Measurements from ENCODE around the gene SLC23A3. TPM values are rescaled to one million over a fixed set of nuclear protein-coding genes. Genes with fewer than 3 reads are reported as not detected.
A peak's percentile ranks its signal among the peaks of the same experiment; 100 is the strongest.

The SLC23A3 gene
- polyA plus RNA-seq, 1 donor = 6.2 TPM

DNA sequence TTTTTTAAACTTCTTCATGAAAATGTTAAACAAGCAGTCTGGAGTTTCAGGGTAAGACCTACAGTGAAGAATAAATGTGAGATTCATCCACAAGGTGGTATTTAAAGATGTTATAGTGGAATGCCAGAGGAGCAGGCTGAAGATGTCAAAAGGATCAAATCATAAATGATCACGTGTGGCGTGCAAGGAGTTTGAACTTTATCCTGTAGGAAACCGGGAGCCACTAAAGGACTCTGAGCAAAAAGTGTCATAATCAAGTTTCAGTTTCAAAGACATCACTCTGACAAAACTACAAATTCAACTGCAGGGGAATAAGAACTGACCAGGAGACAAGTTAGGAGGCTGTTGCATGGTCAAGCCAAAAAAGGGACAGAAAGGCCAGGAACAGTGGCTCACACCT is 29.1 kb downstream of the SLC23A3 start:
- peaks cover 11% of the 10 kb centered on the region for H3K4me1 ChIP-seq (ENCODE audit: control insufficient read depth, insufficient read depth, low read length)
- H3K27ac ChIP-seq (ENCODE audit: low read length) = peak overlapping the region; percentile 87
- H3K36me3 ChIP-seq (ENCODE audit: control insufficient read depth, insufficient read depth, low read length) = peaks cover 34% of the 10 kb centered on the region
- H3K9me3 ChIP-seq (ENCODE audit: control insufficient read depth, low read depth, low read length) = peaks cover 4% of the 10 kb centered on the region
- WGBS (ENCODE audit: insufficient coverage, low lambda C conversion rate) = no CpG with 5 or more reads among the region's 3 CpGs
- H3K27me3 ChIP-seq (ENCODE audit: control insufficient read depth, insufficient read depth, low read length) = no peaks in the 10 kb centered on the region
- peak; percentile 77 to 89 for DNase-seq
- no peak overlapping the region for H3K4me3 ChIP-seq (ENCODE audit: low read length)

- 100% methylated on average over 1 of the region's 4 CpGs for WGBS (ENCODE audit: insufficient coverage, low lambda C conversion rate)
- H3K4me1 ChIP-seq (ENCODE audit: control insufficient read depth, insufficient read depth, low read length) = no peaks in the 10 kb centered on the region
Observed at GRCh38 chr2:219133976-219134375, 35.9 kb downstream of the SLC23A3 start.

DNA sequence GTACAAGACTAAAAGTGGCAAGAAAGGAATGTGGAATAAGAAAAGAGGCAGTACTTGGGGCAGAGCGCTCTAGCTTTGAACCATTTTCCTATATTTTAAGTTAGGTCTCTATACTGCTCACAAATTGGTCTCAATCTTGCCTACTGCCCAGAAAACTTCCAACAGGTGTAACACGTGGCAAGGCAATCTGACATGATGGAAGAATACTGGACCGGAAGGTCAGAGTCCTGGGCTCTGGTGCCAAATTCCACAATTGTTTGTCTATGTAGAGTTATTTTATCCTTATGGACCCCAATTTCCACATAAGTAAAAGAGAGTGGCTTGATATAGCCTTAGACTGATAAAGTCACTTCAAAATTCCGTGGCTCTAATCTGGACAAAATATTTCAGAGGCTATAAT is 38.1 kb downstream of the SLC23A3 start:
- no peak overlapping the region for H3K4me3 ChIP-seq (ENCODE audit: low read length)
- WGBS (ENCODE audit: insufficient coverage, low lambda C conversion rate) = 100% methylated on average over 1 of the region's 4 CpGs
- no peak for DNase-seq
- H3K9me3 ChIP-seq (ENCODE audit: control insufficient read depth, low read depth, low read length) = no peaks in the 10 kb centered on the region
- no peaks in the 10 kb centered on the region for H3K27me3 ChIP-seq (ENCODE audit: control insufficient read depth, insufficient read depth, low read length)
- peaks cover 16% of the 10 kb centered on the region for H3K4me1 ChIP-seq (ENCODE audit: control insufficient read depth, insufficient read depth, low read length)
- H3K27ac ChIP-seq (ENCODE audit: low read length) = no peak overlapping the region
- H3K36me3 ChIP-seq (ENCODE audit: control insufficient read depth, insufficient read depth, low read length) = no peaks in the 10 kb centered on the region

More at GRCh38 chr2:219133976-219134375, 35.9 kb downstream of the SLC23A3 start:
- H3K9me3 ChIP-seq (ENCODE audit: control insufficient read depth, low read depth, low read length) = no peaks in the 10 kb centered on the region
- no peak for DNase-seq
- no peaks in the 10 kb centered on the region for H3K27me3 ChIP-seq (ENCODE audit: control insufficient read depth, insufficient read depth, low read length)
- no peak overlapping the region for H3K27ac ChIP-seq (ENCODE audit: low read length)
- H3K36me3 ChIP-seq (ENCODE audit: control insufficient read depth, insufficient read depth, low read length) = no peaks in the 10 kb centered on the region
- H3K4me3 ChIP-seq (ENCODE audit: low read length) = no peak overlapping the region

- 84% methylated on average over 3 of the region's 3 CpGs for WGBS (ENCODE audit: insufficient coverage, low lambda C conversion rate)
- H3K4me3 ChIP-seq (ENCODE audit: low read length) = no peak overlapping the region
- peaks cover 20% of the 10 kb centered on the region for H3K4me1 ChIP-seq (ENCODE audit: control insufficient read depth, insufficient read depth, low read length)
- no peaks in the 10 kb centered on the region for H3K9me3 ChIP-seq (ENCODE audit: control insufficient read depth, low read depth, low read length)
- no peaks in the 10 kb centered on the region for H3K27me3 ChIP-seq (ENCODE audit: control insufficient read depth, insufficient read depth, low read length)
- H3K36me3 ChIP-seq (ENCODE audit: control insufficient read depth, insufficient read depth, low read length) = no peaks in the 10 kb centered on the region
- no peak for DNase-seq
- no peak overlapping the region for H3K27ac ChIP-seq (ENCODE audit: low read length)
Observed at GRCh38 chr2:219131327-219131726, 38.5 kb downstream of the SLC23A3 start.

DNA sequence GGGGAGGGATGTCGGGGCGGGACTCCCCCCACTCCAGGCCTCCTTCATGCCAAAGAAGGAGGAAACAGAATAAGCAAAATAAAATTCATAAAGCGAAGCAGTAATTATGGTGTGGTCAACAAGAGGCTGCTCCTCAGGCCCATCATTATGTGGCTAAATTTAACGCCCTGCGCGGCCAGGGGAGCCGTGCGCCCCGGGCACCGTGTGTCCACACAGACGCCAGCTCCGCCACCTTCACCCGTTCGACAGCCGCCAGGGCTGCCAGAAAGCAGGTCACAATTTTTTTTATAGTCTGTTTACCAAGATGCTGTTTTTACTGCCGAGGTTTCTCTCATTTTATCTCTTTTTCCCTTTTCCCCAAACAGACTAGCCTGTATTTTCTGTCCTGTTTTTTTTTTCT is 40.2 kb downstream of the SLC23A3 start:
- WGBS (ENCODE audit: insufficient coverage, low lambda C conversion rate) = 89% methylated on average over 1 of the region's 16 CpGs
- H3K27me3 ChIP-seq (ENCODE audit: control insufficient read depth, insufficient read depth, low read length) = no peaks in the 10 kb centered on the region
- no peaks in the 10 kb centered on the region for H3K9me3 ChIP-seq (ENCODE audit: control insufficient read depth, low read depth, low read length)

DNA sequence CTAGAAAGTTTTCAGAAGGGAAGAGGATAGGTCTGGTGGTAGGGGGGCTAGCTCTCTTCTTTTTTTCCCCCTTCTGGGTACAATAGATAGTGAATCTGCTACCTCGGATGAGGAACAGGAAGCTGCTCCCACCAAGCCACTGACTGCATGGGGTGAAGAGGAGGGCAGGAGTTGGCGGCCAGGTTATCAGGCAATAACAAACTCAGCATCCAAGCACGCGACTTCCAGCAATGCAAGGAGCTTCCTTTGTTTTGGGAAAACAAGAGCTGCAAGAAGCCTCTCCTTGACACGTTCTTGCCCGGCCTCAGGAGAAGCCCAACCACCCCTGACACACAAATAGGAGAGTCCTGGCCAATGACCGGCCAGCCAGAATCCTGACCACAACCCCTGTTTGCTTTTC is 41.4 kb downstream of the SLC23A3 start:
- Histone ChIP-seq H3K36me3 (ENCODE audit: control insufficient read depth, insufficient read depth, low read length) (no peaks in the 10 kb centered on the region), H3K4me1 (ENCODE audit: control insufficient read depth, insufficient read depth, low read length) (peaks cover 42% of the 10 kb centered on the region), H3K9me3 (ENCODE audit: control insufficient read depth, low read depth, low read length) (no peaks in the 10 kb centered on the region), H3K27ac (ENCODE audit: low read length) (peak overlapping the region; percentile 99), H3K4me3 (ENCODE audit: low read length) (no peak overlapping the region), H3K27me3 (ENCODE audit: control insufficient read depth, insufficient read depth, low read length) (no peaks in the 10 kb centered on the region)
- 96% methylated on average over 4 of the region's 7 CpGs for WGBS (ENCODE audit: insufficient coverage, low lambda C conversion rate)
- DNase-seq = no peak

More for the DNA sequence above, 40.2 kb downstream of the SLC23A3 start:
- H3K4me3 ChIP-seq (ENCODE audit: low read length) = no peak overlapping the region
- H3K36me3 ChIP-seq (ENCODE audit: control insufficient read depth, insufficient read depth, low read length) = no peaks in the 10 kb centered on the region
- no peak for DNase-seq
- peaks cover 31% of the 10 kb centered on the region for H3K4me1 ChIP-seq (ENCODE audit: control insufficient read depth, insufficient read depth, low read length)
- H3K27ac ChIP-seq (ENCODE audit: low read length) = no peak overlapping the region

GRCh38 chr2:219127037-219127635 is 42.7 kb downstream of the SLC23A3 start:
- Histone ChIP-seq H3K4me1 (ENCODE audit: control insufficient read depth, insufficient read depth, low read length) (peaks cover 55% of the 10 kb centered on the region), H3K9me3 (ENCODE audit: control insufficient read depth, low read depth, low read length) (no peaks in the 10 kb centered on the region), H3K27me3 (ENCODE audit: control insufficient read depth, insufficient read depth, low read length) (no peaks in the 10 kb centered on the region), H3K36me3 (ENCODE audit: control insufficient read depth, insufficient read depth, low read length) (no peaks in the 10 kb centered on the region), H3K4me3 (ENCODE audit: low read length) (no peak overlapping the region), H3K27ac (ENCODE audit: low read length) (peak overlapping the region; percentile 99)
- peak in 1 of 2 donors; percentile 69 for DNase-seq
- WGBS (ENCODE audit: insufficient coverage, low lambda C conversion rate) = no CpG with 5 or more reads among the region's 2 CpGs

DNA sequence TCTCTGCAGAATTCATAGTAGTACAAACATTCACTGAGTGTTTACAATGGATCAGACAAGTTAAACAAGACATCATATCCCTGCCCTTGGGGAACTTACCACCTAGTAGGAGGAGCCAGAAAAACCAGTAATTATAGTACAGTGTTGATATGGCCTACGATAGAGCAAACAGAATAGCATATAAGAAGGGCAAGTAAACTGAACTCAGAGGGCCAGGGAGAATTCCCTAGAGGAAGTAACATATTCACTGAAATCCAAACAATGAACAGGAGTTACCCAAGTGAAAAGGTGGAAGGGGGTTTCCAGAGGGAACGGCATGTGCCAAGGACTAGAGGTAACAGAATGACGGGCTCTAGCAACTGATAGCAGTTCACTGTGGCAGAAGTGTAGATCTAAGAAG is 43.3 kb downstream of the SLC23A3 start:
- Histone ChIP-seq H3K4me3 (ENCODE audit: low read length) (no peak overlapping the region), H3K4me1 (ENCODE audit: control insufficient read depth, insufficient read depth, low read length) (peaks cover 60% of the 10 kb centered on the region), H3K36me3 (ENCODE audit: control insufficient read depth, insufficient read depth, low read length) (no peaks in the 10 kb centered on the region), H3K27me3 (ENCODE audit: control insufficient read depth, insufficient read depth, low read length) (no peaks in the 10 kb centered on the region), H3K9me3 (ENCODE audit: control insufficient read depth, low read depth, low read length) (no peaks in the 10 kb centered on the region), H3K27ac (ENCODE audit: low read length) (peak overlapping the region; percentile 99)
- peak in 1 of 2 donors; percentile 69 for DNase-seq
- WGBS (ENCODE audit: insufficient coverage, low lambda C conversion rate) = 27% methylated on average over 2 of the region's 3 CpGs

- DNase-seq = peak in 1 of 2 donors; percentile 34
- Histone ChIP-seq H3K27me3 (ENCODE audit: control insufficient read depth, insufficient read depth, low read length) (no peaks in the 10 kb centered on the region), H3K27ac (ENCODE audit: low read length) (peak overlapping the region; percentile 99), H3K4me3 (ENCODE audit: low read length) (no peak overlapping the region), H3K36me3 (ENCODE audit: control insufficient read depth, insufficient read depth, low read length) (no peaks in the 10 kb centered on the region), H3K4me1 (ENCODE audit: control insufficient read depth, insufficient read depth, low read length) (peaks cover 67% of the 10 kb centered on the region), H3K9me3 (ENCODE audit: control insufficient read depth, low read depth, low read length) (no peaks in the 10 kb centered on the region)
- WGBS (ENCODE audit: insufficient coverage, low lambda C conversion rate) = no CpG with 5 or more reads among the region's 1 CpG
Observed at GRCh38 chr2:219125886-219126270, 44.0 kb downstream of the SLC23A3 start.

GRCh38 chr2:219125225-219125885 is 44.5 kb downstream of the SLC23A3 start:
- Histone ChIP-seq H3K27me3 (ENCODE audit: control insufficient read depth, insufficient read depth, low read length) (no peaks in the 10 kb centered on the region), H3K27ac (ENCODE audit: low read length) (peak overlapping the region; percentile 99), H3K4me1 (ENCODE audit: control insufficient read depth, insufficient read depth, low read length) (peaks cover 71% of the 10 kb centered on the region), H3K9me3 (ENCODE audit: control insufficient read depth, low read depth, low read length) (no peaks in the 10 kb centered on the region), H3K36me3 (ENCODE audit: control insufficient read depth, insufficient read depth, low read length) (no peaks in the 10 kb centered on the region), H3K4me3 (ENCODE audit: low read length) (no peak overlapping the region)
- no CpG with 5 or more reads among the region's 10 CpGs for WGBS (ENCODE audit: insufficient coverage, low lambda C conversion rate)
- DNase-seq = peak; percentile 95 to 98
